Natural killer cell treated with Interleukin-12 subunit alpha and Interleukin-12 subunit beta and Interleukin-15 and Interleukin-18, amount 100 ng/mL, for 72 hours (primary cell): ENCODE measurements around the gene AXL. TPM values are rescaled to one million over a fixed set of nuclear protein-coding genes. Genes with fewer than 3 reads are reported as not detected.
A peak's percentile ranks its signal among the peaks of the same experiment; 100 is the strongest.
"Not testable (repeated sequence)": the region's sequence is repeated elsewhere in the genome, so short reads cannot be mapped to it uniquely, and the experiment has no call there.

Experiments
- ATAC-seq, 2 donors: fragments of 150-1000 bp; cut with Tn5 transposase in 1 of 2; sonication (Bioruptor Pico), chemical (Tn5 transposase) in 1 of 2; 2 replicates each; pipeline ENCODE4 v1.10.0; 2021
- DNase-seq: peaks from one replicate; pipeline ENCODE4 v3.0.0; 2022; ENCODE audit warnings: low spot score
- H3K27ac Mint-ChIP-seq, 2 donors: 1 replicate in 1 of 2; 2 replicates in 1 of 2; pipeline ENCODE4 v1.8.0; 2022; ENCODE audit warnings: mixed read lengths in 2 of 2, mild to moderate bottlenecking in 1 of 2, moderate library complexity in 1 of 2
- H3K27me3 Mint-ChIP-seq, 2 donors: 1 replicate in 1 of 2; 2 replicates in 1 of 2; pipeline ENCODE4 v1.8.0; 2022; ENCODE audit warnings: mixed read lengths in 2 of 2
- H3K36me3 Mint-ChIP-seq: one replicate; pipeline ENCODE4 v1.8.0; 2022; ENCODE audit warnings: mixed read lengths
- H3K4me1 Mint-ChIP-seq, 2 donors: 1 replicate in 1 of 2; 2 replicates in 1 of 2; pipeline ENCODE4 v1.8.0; 2022; ENCODE audit warnings: low read depth in 2 of 2, mixed read lengths in 2 of 2, mild to moderate bottlenecking in 1 of 2
- H3K4me3 Mint-ChIP-seq: one replicate; pipeline ENCODE4 v1.8.0; 2022; ENCODE audit warnings: mixed read lengths
- H3K9me3 Mint-ChIP-seq: 2 replicates; pipeline ENCODE4 v1.8.0; 2022; ENCODE audit warnings: mixed read lengths
- total RNA-seq, 2 donors: library from RNA; stranded (reverse); gene quantifications; one replicate each; pipeline ENCODE4 v1.2.3, GENCODE V29; 2022

The AXL gene
- not detected for total RNA-seq

GRCh38 chr19:41218615-41219507, at the start of gene AXL:
AXL (plus strand) TSS chr19:41219223; CDS start chr19:41219393, 170 bp downstream.
- DNase-seq (no peak), ATAC-seq (no peak)
- no peak within 1 kb of the TSS for H3K4me3 Mint-ChIP-seq
- H3K9me3 Mint-ChIP-seq: no peaks in the 10 kb centered on the region
- H3K4me1 Mint-ChIP-seq: peaks cover 0 to 3% of the 10 kb centered on the region in 2 donors
- peaks cover 38 to 53% of the 10 kb centered on the region in 2 donors for H3K27me3 Mint-ChIP-seq
- no peak within 1 kb of the TSS for H3K27ac Mint-ChIP-seq
- H3K36me3 Mint-ChIP-seq: no peaks in the 10 kb centered on the region

GRCh38 chr19:41172297-41173164, 46.5 kb upstream of the AXL start:
- no peak for ATAC-seq
- H3K4me1 Mint-ChIP-seq: peaks cover 0 to 6% of the 10 kb centered on the region in 2 donors
- peaks cover 6 to 13% of the 10 kb centered on the region in 2 donors for H3K27me3 Mint-ChIP-seq
- H3K9me3 Mint-ChIP-seq: no peaks in the 10 kb centered on the region
- no peaks in the 10 kb centered on the region for H3K36me3 Mint-ChIP-seq
- no peak overlapping the region for H3K27ac Mint-ChIP-seq
- H3K4me3 Mint-ChIP-seq: no peak overlapping the region
- no peak for DNase-seq

DNA sequence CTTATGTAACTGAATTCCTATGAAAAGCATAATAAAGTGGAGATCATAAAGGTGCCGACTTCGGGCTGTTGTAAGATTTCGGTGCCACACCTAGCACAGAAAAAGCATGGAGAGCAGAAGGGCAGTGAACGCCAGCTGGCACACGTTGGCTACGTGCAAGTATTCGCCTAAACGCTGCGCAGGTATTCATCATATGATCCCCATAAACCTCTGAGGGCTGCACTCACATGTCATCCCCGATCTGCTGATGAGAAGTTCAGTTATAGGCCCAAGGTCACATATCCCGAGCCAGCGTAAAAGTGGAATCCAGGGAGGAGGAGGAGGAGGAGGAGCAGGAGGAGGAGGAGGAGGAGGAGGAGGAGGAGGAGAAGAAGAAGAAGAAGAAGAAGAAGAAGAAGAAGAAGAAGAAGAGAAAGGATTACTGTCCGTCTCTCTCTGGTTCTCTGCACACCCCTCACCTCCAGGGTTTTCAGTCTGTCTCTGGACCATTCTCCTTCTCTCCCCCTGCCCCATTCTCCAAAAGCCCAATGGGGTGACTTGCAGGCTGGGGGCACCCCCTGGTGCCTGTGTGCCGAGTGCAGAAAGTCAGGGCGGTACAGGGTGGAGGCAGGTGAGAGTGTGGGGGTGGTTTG, 44.6 kb upstream of the AXL start:
- peaks cover 0 to 11% of the 10 kb centered on the region in 2 donors for H3K27me3 Mint-ChIP-seq
- ATAC-seq: no peak
- H3K36me3 Mint-ChIP-seq: no peaks in the 10 kb centered on the region
- no peak overlapping the region for H3K27ac Mint-ChIP-seq
- no peak overlapping the region for H3K4me3 Mint-ChIP-seq
- no peaks in the 10 kb centered on the region for H3K9me3 Mint-ChIP-seq
- no peak for DNase-seq
- peaks cover 0 to 6% of the 10 kb centered on the region in 2 donors for H3K4me1 Mint-ChIP-seq

DNA sequence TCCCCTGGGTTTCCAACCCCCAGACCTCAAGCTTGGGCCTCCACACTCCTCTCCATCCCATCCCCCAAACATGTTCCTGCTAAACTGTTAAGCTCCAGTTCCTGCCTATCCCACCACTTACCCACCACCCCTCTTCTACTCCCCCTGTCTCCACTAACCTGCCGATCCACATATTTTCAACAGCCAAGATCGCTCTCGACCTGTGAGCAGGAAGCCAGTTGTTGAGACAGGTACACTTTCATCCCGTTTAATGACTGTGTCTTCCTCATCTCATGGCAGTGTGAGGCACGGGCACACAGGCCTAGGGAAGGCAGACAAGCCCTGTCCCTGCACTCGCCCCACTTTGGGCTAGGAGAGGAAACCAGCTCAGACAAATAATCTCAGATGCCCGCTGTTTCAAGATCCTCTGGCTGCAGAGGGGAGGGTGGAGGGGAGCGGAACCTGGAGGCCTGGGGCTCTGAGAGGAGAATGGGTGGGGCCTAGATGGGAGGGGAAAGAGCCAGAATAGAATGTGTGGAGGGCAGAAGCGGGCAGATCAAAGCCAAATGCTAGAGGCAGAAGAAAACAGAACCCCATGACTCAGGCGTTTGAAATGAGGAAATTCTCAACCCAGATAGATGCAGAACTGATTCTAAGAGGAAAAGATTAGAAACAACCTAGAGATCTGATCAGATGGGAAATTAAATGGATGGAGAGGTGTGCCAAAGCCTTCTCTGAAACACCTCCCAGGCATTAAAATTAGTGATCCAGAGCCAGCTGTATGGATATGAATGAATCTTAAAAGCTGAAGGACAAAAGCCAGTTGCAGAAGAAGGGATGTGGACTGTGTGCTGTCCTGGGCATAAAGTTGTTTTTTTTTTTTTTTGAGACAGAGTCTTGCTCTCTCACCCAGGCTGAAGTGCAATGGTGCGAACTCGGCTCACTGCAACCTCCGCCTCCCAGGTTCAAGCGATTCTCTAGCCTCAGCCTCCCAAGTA, 42.9 kb upstream of the AXL start:
- Mint-ChIP-seq H3K4me3 (peak overlapping the region; percentile 45), H3K9me3 (no peaks in the 10 kb centered on the region), H3K36me3 (no peaks in the 10 kb centered on the region), H3K27me3 (peaks cover 0 to 11% of the 10 kb centered on the region in 2 donors), H3K4me1 (peaks cover 0 to 6% of the 10 kb centered on the region in 2 donors), H3K27ac (peak overlapping the region in 1 of 2 donors; percentile 47)
- DNase-seq (no peak), ATAC-seq (peak in 1 of 2 donors; percentile 69)

DNA sequence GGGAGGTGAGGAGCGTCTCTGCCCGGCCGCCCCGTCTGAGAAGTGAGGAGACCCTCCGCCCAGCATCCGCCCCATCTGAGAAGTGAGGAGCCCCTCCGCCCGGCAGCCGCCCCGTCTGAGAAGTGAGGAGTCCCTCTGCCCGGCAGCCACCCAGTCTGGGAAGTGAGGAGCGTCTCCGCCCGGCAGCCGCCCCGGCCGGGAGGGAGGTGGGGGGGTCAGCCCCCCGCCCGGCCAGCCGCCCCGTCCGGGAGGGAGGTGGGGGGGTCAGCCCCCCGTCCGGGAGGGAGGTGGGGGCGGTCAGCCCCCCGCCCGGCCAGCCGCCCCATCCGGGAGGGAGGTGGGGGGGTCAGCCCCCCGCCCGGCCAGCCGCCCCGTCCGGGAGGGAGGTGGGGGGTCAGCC, 38.9 kb upstream of the AXL start:
- not testable (repeated sequence) for H3K27ac Mint-ChIP-seq, ATAC-seq, H3K4me3 Mint-ChIP-seq, H3K36me3 Mint-ChIP-seq, DNase-seq, H3K9me3 Mint-ChIP-seq, H3K4me1 Mint-ChIP-seq
- peaks cover 0 to 12% of the 10 kb centered on the region in 2 donors for H3K27me3 Mint-ChIP-seq

DNA sequence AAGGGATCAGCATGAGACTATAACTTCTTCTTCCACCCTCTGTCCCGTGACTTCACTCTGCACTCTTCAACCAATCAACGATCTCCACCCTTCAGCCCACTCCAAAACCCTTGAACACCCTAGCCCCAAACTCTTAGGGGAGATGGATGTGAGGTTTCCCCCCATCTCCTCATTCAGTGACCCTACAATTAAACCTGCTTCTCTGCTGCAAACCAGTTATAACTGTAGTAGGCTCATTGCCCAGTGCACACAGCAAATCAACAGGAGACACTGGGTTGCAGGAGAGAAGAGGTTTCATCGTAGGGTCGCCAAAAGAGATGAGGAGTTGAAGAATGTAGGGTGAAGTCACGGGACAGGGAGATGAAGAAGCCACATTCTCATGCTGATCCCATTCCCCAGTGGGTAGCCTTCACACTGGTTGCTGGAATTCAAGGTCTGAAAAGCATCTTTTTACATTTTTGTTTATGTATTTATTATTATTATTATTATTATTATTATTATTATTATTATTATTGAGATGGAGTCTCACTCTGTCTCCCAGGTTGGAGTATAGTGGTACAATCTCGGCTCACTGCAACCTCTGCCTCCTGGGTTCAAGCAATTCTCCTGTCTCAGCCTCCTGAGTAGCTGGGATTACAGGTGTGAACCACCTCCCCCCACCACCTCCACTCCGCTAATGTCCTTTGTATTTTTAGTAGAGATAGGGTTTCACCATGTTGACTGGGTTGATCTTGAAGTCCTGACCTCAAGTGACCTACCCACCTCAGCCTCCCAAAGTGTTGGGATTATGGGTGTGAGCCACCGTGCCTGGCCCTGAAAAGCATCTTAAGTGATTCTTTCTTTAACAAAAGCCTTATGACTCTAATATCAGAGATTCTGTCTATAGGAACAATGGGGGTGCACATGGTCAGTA, 31.8 kb upstream of the AXL start:
- Mint-ChIP-seq H3K36me3 (no peaks in the 10 kb centered on the region), H3K27ac (no peak overlapping the region), H3K4me1 (no peaks in the 10 kb centered on the region), H3K27me3 (peaks cover 24 to 26% of the 10 kb centered on the region in 2 donors), H3K4me3 (no peak overlapping the region), H3K9me3 (no peaks in the 10 kb centered on the region)
- ATAC-seq (no peak), DNase-seq (no peak)

DNA sequence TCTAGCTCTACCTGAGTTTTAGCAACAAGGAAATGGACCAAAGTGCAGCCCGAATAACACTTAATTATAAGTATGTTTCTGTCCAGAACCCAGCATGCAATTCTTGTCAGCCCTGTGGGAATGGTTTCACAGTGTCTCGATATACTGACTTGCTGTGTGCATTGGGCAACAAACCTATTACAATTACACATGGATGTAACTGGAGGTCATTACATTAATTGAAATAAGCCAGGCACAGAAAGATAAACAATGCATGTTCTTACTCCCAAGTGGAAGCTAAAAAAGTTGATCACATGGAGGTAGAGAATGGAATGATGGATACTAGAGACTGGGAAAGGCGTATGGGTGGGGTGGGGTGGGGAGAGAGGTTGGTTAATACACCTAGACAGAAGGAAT, 31.1 kb upstream of the AXL start:
- Mint-ChIP-seq H3K27me3 (peaks cover 29 to 32% of the 10 kb centered on the region in 2 donors), H3K9me3 (no peaks in the 10 kb centered on the region), H3K36me3 (no peaks in the 10 kb centered on the region), H3K4me3 (no peak overlapping the region), H3K4me1 (peaks cover 0 to 4% of the 10 kb centered on the region in 2 donors), H3K27ac (no peak overlapping the region)
- ATAC-seq (no peak), DNase-seq (no peak)

- peaks cover 31 to 45% of the 10 kb centered on the region in 2 donors for H3K27me3 Mint-ChIP-seq
- H3K4me3 Mint-ChIP-seq: no peak overlapping the region
- ATAC-seq (no peak), DNase-seq (no peak)
- H3K27ac Mint-ChIP-seq: no peak overlapping the region
- no peaks in the 10 kb centered on the region for H3K36me3 Mint-ChIP-seq
- peaks cover 4 to 7% of the 10 kb centered on the region in 2 donors for H3K4me1 Mint-ChIP-seq
- H3K9me3 Mint-ChIP-seq: no peaks in the 10 kb centered on the region
These were observed 29.5 kb upstream of the AXL start for GRCh38 chr19:41189425-41190065.

- Mint-ChIP-seq H3K4me1 (peaks cover 4 to 7% of the 10 kb centered on the region in 2 donors), H3K9me3 (no peaks in the 10 kb centered on the region), H3K4me3 (peak within 1 kb of the TSS; percentile 10), H3K27me3 (peaks cover 39 to 55% of the 10 kb centered on the region in 2 donors), H3K27ac (no peak within 1 kb of the TSS), H3K36me3 (no peaks in the 10 kb centered on the region)
- ATAC-seq: peak in 1 of 2 donors; percentile 34
- no peak for DNase-seq
These were observed 26.2 kb upstream of the AXL start, which contains the start of gene CYP2S1 for GRCh38 chr19:41192574-41193429. CYP2S1 (plus strand) TSS chr19:41193219; CDS start chr19:41193265, 46 bp downstream.

GRCh38 chr19:41193430-41194156, 25.4 kb upstream of the AXL start:
- H3K36me3 Mint-ChIP-seq: no peaks in the 10 kb centered on the region
- DNase-seq (no peak), ATAC-seq (no peak)
- H3K4me1 Mint-ChIP-seq: peaks cover 4 to 7% of the 10 kb centered on the region in 2 donors
- no peaks in the 10 kb centered on the region for H3K9me3 Mint-ChIP-seq
- peaks cover 43 to 55% of the 10 kb centered on the region in 2 donors for H3K27me3 Mint-ChIP-seq
- no peak overlapping the region for H3K4me3 Mint-ChIP-seq
- H3K27ac Mint-ChIP-seq: no peak overlapping the region
